8988T (cell line): ENCODE results near the gene DMRT1.
A peak's percentile ranks its signal among the peaks of the same experiment; 100 is the strongest.
"Not testable (repeated sequence)": the region's sequence is repeated elsewhere in the genome, so short reads cannot be mapped to it uniquely, and the experiment has no call there.

Source experiments
- DNase-seq: peaks from one replicate; pipeline ENCODE4 v3.0.0; 2011

Gene DMRT1

GRCh38 chr9:860706-861105 is 19.2 kb downstream of the DMRT1 start:
- DNase-seq: no peak

GRCh38 chr9:861525-861924 is 20.0 kb downstream of the DMRT1 start:
- not testable (repeated sequence) for DNase-seq

DNA sequence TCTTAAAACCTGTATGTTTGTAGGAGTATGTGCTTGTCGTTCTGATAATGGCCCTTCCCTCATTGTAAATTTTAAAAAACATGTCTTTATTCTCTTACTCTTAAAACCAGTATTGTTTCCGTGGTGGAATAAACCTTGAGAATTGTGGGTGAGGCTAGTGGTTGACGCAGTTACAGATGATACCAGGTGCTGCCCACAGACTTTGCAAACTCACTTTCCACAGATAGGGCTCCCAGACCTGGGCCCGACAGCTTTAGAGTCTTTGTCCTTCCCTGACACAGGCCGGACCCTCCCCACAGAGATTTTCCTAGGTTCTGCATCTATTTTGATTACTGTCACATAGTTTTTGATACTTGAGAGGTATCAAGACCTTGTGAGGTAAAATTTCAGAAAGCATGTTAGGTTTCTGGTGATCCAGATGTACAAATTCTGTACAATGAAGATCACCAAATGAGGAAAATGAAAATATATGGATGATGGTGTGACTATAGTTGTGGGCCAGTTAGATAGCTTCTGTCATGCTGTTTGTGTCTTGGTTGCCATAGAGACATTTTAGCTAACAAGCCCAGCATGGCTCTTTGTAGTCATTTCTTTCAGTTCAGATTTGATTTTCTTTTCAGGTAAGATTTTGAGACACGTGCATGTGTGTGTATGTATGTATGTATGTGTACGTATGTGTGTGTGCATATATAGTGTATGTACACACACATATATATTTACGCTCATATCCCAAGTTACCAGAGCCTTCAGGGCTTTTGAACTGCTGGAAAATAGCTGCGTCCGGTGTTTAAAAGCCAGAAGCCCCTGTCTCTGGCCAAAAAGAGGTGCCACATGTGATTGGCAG is 33.8 kb downstream of the DMRT1 start:
- DNase-seq: no peak

- DNase-seq: no peak
Observed at GRCh38 chr9:876425-876824, 34.9 kb downstream of the DMRT1 start.

GRCh38 chr9:878239-878638 is 36.7 kb downstream of the DMRT1 start:
- no peak for DNase-seq

- DNase-seq: no peak
Observed at GRCh38 chr9:880725-881124, 39.2 kb downstream of the DMRT1 start.

DNA sequence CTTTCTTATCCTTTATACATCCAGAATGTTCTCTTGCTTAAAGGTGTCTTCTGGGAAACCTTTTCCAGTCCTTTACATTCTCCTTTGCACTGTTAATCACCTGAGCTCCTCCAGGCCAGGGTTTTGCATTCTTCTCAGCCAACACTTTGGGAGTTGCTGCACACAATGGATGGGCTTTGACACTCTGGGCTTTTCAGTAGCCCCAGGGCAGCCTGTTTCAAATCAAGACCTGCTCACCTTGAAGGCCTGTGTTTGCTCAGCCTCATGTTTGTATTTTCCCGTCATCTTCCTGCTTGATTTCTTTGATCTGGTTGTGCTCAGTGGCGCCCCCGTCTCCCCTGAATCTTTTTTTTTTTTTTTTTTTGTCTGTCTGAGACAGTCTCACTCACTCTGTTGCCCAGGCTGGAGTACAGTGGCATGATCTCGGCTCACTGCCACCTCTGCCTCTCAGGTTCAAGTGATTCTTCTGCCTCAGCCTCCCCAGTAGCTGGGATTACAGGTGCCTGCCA is 41.0 kb downstream of the DMRT1 start:
- no peak for DNase-seq

DNA sequence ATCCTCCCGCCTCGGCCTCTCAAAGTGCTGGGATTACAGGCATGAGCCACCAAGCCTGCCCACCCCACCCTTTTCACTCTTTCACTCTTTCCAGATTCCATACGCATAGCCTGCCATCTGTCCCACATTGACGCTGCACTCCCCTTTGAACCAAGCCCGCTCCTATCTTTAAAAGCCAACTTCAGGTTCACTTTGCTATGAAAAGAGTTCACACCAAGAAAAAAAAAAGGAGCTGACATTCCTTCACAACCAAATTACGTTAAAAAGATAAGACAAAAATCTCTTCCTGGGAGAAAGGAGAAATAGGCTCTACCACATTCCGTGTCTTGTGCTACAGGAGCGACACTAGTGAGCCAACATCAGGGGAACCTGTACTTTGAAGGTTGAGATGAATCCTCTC is 41.5 kb downstream of the DMRT1 start:
- no peak for DNase-seq

DNA sequence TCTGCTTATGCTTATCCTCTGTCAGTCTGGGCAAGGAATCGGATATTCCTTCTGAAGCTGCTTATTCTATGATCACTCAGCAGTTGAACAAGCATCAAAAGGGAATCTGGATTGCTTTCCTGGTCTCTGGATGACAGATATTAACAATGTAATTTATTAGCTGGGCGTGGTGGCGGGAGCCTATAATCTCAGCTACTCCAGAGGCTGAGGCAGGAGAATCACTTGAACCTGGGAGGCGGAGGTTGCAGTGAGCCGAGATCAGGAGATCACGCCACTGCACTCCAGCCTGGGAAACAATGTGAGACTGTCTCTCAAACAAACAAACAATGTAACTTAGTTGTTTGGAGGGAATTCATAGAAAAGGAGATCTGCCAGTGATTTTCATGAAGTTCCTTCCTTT is 45.4 kb downstream of the DMRT1 start:
- DNase-seq: no peak

- no peak for DNase-seq
Observed at GRCh38 chr9:892123-892522, 50.6 kb downstream of the DMRT1 start.

DNA sequence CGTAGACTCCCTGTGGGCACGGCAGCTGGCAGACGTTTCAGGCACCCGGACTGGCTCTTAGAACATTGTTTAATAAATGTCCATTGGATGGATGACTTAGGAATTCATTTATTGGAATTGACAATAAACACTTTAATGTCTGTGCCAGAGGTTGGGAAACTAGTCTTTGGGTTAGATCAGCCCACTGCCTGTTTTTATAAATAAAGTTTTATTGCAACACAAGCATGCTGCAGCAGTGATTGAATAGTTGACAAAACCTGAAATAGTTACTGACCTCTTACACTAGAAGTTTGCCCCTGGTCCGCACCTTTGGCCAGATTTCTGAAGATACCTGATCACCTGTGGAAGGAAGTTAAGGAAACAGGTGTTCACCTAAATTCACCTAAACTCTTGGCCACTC is 51.6 kb downstream of the DMRT1 start:
- no peak for DNase-seq

DNA sequence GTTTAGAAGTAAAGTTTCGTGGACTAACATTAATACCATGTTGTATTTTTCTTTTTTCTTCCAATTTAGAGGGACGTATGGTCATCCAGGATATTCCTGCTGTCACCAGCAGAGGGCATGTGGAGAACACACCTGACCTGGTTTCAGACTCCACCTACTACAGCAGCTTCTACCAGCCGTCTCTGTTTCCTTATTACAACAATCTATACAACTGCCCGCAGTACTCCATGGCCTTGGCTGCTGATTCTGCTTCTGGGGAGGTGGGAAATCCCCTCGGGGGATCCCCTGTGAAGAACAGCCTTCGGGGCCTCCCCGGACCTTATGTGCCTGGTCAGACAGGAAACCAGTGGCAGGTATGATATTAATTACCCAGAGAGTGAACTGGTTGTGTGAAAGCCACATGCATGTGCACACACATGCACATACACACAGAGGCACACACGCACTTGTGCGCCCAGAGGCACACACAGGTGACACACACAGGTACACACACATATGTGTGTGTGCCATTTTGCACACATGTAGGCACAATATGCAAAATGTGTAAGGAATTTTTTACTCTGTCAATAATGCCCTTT is 52.4 kb downstream of the DMRT1 start:
- DNase-seq: peak; percentile 28

DNA sequence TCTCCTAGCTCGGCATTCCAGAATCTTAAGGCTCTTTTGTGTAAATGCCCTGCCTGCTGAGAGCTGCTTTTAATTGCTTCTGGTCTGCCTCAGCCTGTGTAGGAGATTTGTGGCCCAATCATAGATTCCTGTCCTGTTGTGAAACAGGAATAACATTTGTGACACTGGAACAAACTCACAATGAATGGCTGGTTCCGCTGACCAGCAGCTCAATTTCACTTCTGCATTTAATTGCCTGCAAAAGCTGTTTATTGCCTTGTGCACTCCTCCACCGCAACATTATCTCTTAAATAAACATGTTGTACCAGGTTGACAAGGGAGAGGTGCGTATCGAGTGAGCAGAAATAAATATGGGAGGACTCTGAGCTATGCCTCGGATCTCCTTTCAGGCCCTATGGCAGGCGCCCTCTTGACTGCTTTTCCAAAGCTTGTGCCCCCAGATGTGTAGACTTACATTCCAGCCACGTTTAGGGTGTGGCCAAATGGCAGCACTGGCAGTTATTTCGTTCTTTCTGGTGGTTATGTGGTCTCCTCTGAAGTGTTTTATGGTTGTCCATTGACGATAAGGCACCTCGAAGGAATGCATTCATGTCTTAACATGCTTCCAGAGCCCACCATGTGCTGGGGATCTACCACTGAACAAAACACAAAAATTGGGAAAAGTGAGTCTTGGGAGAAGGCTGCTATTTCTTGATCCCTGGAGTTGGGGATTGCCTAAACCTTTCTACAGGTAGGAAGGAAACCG is 58.1 kb downstream of the DMRT1 start:
- DNase-seq: no peak

- DNase-seq: no peak
Observed at GRCh38 chr9:903886-904285, 62.4 kb downstream of the DMRT1 start.

- DNase-seq: no peak
Observed at GRCh38 chr9:905906-906305, 64.4 kb downstream of the DMRT1 start.

DNA sequence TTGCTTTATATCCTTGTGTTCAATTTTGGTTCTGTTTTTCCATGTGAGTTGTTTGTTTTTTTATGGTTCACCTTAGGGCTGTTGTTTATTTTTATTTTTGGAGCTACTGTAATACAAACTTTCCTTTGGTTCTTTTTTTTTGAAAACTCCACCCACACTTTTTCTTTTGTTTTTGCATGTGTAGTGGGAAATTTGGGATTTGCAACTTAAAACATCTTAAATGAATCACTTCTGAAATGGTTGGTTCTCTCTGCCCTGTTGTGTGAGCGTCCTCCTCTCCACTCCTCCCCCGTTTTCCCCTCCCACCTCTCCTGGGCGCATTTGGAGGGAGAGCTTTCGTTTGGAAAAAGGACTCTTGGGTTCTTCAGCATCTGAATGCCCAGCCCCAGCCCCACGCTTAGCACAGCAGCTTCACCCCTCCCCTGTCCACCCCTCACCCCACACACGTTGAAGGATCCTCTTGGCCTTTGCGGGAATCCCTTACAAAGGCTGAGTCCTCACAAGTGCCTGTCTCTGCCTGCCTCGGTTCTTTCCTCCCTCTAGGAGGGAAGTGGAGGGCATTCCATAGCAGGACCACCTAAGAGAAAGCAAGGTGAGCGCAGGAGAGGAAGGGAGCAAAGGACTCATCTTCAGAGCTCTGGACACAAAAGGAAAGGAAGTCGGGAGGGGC is 67.2 kb downstream of the DMRT1 start:
- no peak for DNase-seq

GRCh38 chr9:911005-911404 is 69.5 kb downstream of the DMRT1 start:
- no peak for DNase-seq

DNA sequence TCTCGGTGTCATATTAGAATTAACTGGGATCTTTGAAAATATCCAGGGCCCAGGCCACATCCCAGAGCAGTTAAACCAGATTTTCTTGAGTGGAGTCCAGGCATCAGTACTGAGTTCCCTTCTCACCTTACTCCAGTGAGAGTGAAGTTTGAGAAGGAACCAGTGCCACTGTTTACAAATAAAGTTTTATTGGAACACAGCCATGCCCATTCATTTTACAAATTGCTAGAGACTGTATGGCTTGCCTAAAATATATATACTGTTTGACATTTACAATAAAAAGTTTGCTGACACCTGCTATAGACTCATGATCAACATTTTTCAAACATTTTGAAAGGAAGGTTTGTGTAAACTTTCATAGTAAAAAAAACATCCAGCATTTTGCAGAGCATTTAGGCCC is 71.3 kb downstream of the DMRT1 start:
- DNase-seq: no peak

GRCh38 chr9:913526-913925 is 72.0 kb downstream of the DMRT1 start:
- DNase-seq: not testable (repeated sequence)

DNA sequence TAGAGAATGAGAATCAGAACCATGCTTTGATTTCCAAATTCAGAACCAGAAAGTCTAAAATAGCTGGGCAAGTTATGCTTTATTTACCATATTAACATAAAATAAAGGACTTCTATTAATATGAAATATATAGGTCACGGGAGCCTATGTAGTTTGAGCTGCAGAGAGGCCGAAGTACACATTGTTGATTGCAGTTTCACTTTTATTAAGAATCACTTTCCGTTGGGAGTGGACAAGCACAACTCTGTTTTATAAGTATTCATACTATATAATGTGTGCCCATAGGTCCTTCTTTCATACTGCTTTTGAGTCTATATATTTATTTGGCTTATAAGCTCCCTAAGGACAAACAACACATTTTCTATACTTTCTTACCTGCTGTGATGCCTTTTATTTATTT is 76.2 kb downstream of the DMRT1 start:
- no peak for DNase-seq

DNA sequence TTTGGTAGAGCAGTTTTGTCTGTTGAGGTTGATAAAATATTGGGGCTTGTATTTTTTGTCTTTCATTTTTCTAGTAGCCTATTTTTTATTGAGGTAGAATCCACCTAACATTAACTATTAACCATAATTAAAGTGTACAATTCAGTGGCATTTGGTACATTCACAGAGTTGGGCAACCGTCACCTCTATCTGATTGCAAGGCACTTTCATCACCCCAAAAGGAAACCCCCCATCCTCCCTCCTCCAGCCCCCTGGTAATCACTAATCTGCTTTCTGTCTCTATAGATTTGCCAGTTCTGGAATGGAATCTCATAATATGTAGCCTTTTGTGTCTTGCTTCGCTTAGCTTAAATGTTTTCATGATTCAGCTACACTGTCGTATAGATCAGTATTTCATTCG is 79.4 kb downstream of the DMRT1 start:
- DNase-seq: no peak

GRCh38 chr9:922171-922570 is 80.7 kb downstream of the DMRT1 start:
- DNase-seq: no peak

- DNase-seq: no peak
Observed at GRCh38 chr9:922731-923130, 81.2 kb downstream of the DMRT1 start.
